MCF 10A (cell line): ENCODE results near the gene DYDC1. TPM values are rescaled to one million over a fixed set of nuclear protein-coding genes. Genes with fewer than 3 reads are reported as not detected.

Source experiments
- Bru-seq: library from RNA; stranded (reverse); fragments of 400-500 nt; gene quantifications from one replicate; lab custom pipeline; 2021; lab: Mats Ljungman, UMichigan
- BruChase-seq, 2 experiments: library from RNA; stranded (reverse); fragments of 400-500 nt; gene quantifications; one replicate each; lab custom pipeline; 2021; lab: Mats Ljungman, UMichigan
- BruUV-seq: library from RNA; stranded (reverse); fragments of 400-500 nt; replicated peaks from 2 replicates; lab custom pipeline; 2021; lab: Mats Ljungman, UMichigan
- CTCF ChIA-PET: fragments of 300-600 bp; sonication (Branson Sonifier 250); formaldehyde crosslinking; extraction: SDS; loops from one replicate; lab custom pipeline; 2021; ENCODE audit warnings: antibody characterized with exemption, inconsistent platforms; lab: Yijun Ruan, JAX
- POLR2A ChIA-PET: fragments of 300-600, 350-650 bp; sonication (Branson Sonifier 250); formaldehyde crosslinking; extraction: SDS; loops from one replicate; lab custom pipeline; 2020; ENCODE audit warnings: antibody characterized with exemption, inconsistent platforms; lab: Yijun Ruan, JAX
- DNase-seq: peaks from one replicate; pipeline ENCODE4 v3.0.0-alpha.2; 2018; ENCODE audit not compliant: unreplicated experiment
- H3K27ac Mint-ChIP-seq: one replicate; pipeline ENCODE4 v1.8.0; 2022; ENCODE audit warnings: mild to moderate bottlenecking, low read depth, mixed read lengths; ENCODE audit not compliant: unreplicated experiment
- H3K27me3 Mint-ChIP-seq: one replicate; pipeline ENCODE4 v1.8.0; 2022; ENCODE audit warnings: mixed read lengths; ENCODE audit not compliant: insufficient read depth, unreplicated experiment
- H3K36me3 Mint-ChIP-seq: one replicate; pipeline ENCODE4 v1.8.0; 2022; ENCODE audit warnings: mild to moderate bottlenecking, moderate library complexity, mixed read lengths; ENCODE audit not compliant: insufficient read depth, unreplicated experiment
- H3K4me1 Mint-ChIP-seq: one replicate; pipeline ENCODE4 v1.8.0; 2022; ENCODE audit warnings: mixed read lengths; ENCODE audit not compliant: insufficient read depth, unreplicated experiment
- H3K4me3 Mint-ChIP-seq: one replicate; pipeline ENCODE4 v1.8.0; 2022; ENCODE audit warnings: mild to moderate bottlenecking, moderate library complexity, mixed read lengths; ENCODE audit not compliant: unreplicated experiment
- H3K9me3 Mint-ChIP-seq: one replicate; pipeline ENCODE4 v1.8.0; 2022; ENCODE audit warnings: mixed read lengths; ENCODE audit not compliant: unreplicated experiment
- CTCF ChIP-seq: fragments of 200-600 bp; IDR thresholded peaks from one replicate; pipeline ENCODE4 v1.8.0; 2022; ENCODE audit warnings: antibody characterized with exemption, mild to moderate bottlenecking; ENCODE audit not compliant: unreplicated experiment
- intact Hi-C: fragments of 100-400 bp; cut with micrococcal nuclease; formaldehyde crosslinking; loops from 2 replicates; pipeline ENCODE4 v1.14.1; 2022
- long read RNA-seq: library from polyadenylated mRNA; stranded (forward); transcript quantifications from one replicate; pipeline ENCODE4 v2.0.0, GENCODE V29; 2022
- total RNA-seq: library from RNA; stranded (reverse); gene quantifications from 2 replicates; pipeline ENCODE4 v1.2.3, GENCODE V29; 2022

DYDC1 gene
- total RNA-seq = not detected in 2 replicates
- Bru-seq, nascent RNA = not detected
- BruChase-seq, experiment 1, labeled RNA remaining after a 6-hour chase = percentile 2 among the genes with signal in this experiment
- not detected for BruChase-seq, experiment 2, labeled RNA remaining after a 2-hour chase
- long read RNA-seq = 0 reads

- Mint-ChIP-seq H3K4me1 (no peaks in the 10 kb centered on the region), H3K27me3 (no peaks in the 10 kb centered on the region), H3K4me3 (no peak within 1 kb of the TSS), H3K27ac (no peak within 1 kb of the TSS), H3K9me3 (no peaks in the 10 kb centered on the region), H3K36me3 (no peaks in the 10 kb centered on the region)
- no TSS peak for BruUV-seq
- TF ChIP-seq CTCF = no peak
- ChIA-PET POLR2A (no interaction called here), CTCF (interaction anchor here (0.7 kb wide), 1 partner anchor 86 kb away, joined by 6 read pairs; no protein-coding TSS in a partner anchor)
- DNase-seq = no peak
- intact Hi-C loops = no loop called here
These were observed at the start of gene DYDC1, which contains the start of gene DYDC2 for GRCh38 chr10:80356563-80356988. Gene DYDC1 (minus strand): TSS chr10:80356755. CDS start chr10:80352601, 4,154 bp downstream. Gene DYDC2 (plus strand): TSS chr10:80356781. CDS start chr10:80362444, 5,663 bp downstream.

GRCh38 chr10:80406204-80406603 is 49.6 kb upstream of the DYDC1 start:
- intact Hi-C loops = no loop called here
- ChIA-PET CTCF (interaction anchor here (0.6 to 2.0 kb wide), 5 partner anchors 24 to 355 kb away, joined by 3 to 12 read pairs (median 4); no protein-coding TSS in a partner anchor), POLR2A (no interaction called here)
- Mint-ChIP-seq H3K9me3 (no peaks in the 10 kb centered on the region), H3K36me3 (no peaks in the 10 kb centered on the region), H3K27me3 (no peaks in the 10 kb centered on the region), H3K4me1 (peaks cover 15% of the 10 kb centered on the region), H3K4me3 (no peak overlapping the region), H3K27ac (no peak overlapping the region)
- BruUV-seq = no TSS peak
- no peak for TF ChIP-seq CTCF
- DNase-seq = no peak

GRCh38 chr10:80405626-80406025 is 49.1 kb upstream of the DYDC1 start:
- Mint-ChIP-seq H3K4me3 (no peak overlapping the region), H3K36me3 (no peaks in the 10 kb centered on the region), H3K4me1 (peaks cover 15% of the 10 kb centered on the region), H3K9me3 (no peaks in the 10 kb centered on the region), H3K27me3 (no peaks in the 10 kb centered on the region), H3K27ac (no peak overlapping the region)
- no peak for TF ChIP-seq CTCF
- POLR2A ChIA-PET = no interaction called here
- no peak for DNase-seq
- CTCF ChIA-PET = interaction anchor here (0.6 to 2.0 kb wide), 5 partner anchors 23 to 354 kb away, joined by 3 to 12 read pairs (median 4); no protein-coding TSS in a partner anchor
- intact Hi-C loops = no loop called here
- BruUV-seq = no TSS peak

- intact Hi-C loops = no loop called here
- no peak for TF ChIP-seq CTCF
- CTCF ChIA-PET = interaction anchor here (2.0 kb wide), 1 partner anchor 39 kb away, joined by 12 read pairs; no protein-coding TSS in a partner anchor
These were observed 48.5 kb upstream of the DYDC1 start for GRCh38 chr10:80405035-80405434.

More at GRCh38 chr10:80405035-80405434, 48.5 kb upstream of the DYDC1 start:
- H3K4me1 Mint-ChIP-seq = peaks cover 9% of the 10 kb centered on the region
- no peak for DNase-seq
- H3K27me3 Mint-ChIP-seq = no peaks in the 10 kb centered on the region
- H3K4me3 Mint-ChIP-seq = no peak overlapping the region
- H3K36me3 Mint-ChIP-seq = no peaks in the 10 kb centered on the region
- no peaks in the 10 kb centered on the region for H3K9me3 Mint-ChIP-seq
- no peak overlapping the region for H3K27ac Mint-ChIP-seq
- POLR2A ChIA-PET = no interaction called here
- BruUV-seq = no TSS peak
